Epithelial cell of esophagus (primary cell): ENCODE measurements around the gene PTPRK.

ENCODE experiments used
- DNase-seq: peaks from one replicate; pipeline ENCODE4 v3.0.0; 2010; ENCODE audit warnings: low read depth
- H3K4me3 ChIP-seq: 2 replicates; pipeline ENCODE4 v1.5.1; 2011; ENCODE audit warnings: mild to moderate bottlenecking, low read length, control low read depth
- TF ChIP-seq, protein P1 (sequence below): IDR thresholded peaks from 2 replicates; pipeline ENCODE4 v1.5.1; 2011; ENCODE audit warnings: low read depth, mild to moderate bottlenecking, low read length, control low read depth, inconsistent platforms; ENCODE audit not compliant: insufficient read depth; ENCODE audit errors: missing control alignments

The PTPRK gene

DNA sequence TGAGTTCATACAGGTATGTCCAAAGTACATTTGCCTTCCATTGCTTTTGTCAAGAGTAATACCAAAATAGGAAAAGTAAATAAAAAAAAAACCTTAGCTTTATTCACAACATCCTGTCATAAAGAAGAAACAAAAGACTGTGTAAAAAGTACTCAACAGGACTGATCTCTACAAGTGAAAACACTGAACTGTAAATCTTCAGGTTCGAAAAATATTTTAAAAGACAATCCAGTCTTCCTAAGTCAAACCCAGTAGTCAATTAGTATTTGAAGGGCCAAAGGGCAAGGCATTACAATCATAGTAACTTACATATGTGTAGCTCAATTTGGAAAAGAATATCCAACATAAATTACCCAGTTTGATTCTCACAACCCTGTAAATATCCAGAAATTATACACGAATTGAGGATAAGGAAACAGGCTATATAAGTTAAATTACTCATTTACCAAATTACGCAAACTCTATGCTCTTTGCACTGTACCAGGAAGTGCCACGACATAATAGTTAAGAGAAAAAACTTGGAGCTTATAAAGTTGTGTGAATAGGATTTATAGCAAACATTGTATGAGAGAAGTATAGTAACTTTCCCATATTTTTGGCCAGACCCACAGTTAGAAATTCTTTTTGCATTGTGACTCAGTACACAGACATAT is 21.2 kb downstream of the PTPRK start:
- TF ChIP-seq, protein P1, sequence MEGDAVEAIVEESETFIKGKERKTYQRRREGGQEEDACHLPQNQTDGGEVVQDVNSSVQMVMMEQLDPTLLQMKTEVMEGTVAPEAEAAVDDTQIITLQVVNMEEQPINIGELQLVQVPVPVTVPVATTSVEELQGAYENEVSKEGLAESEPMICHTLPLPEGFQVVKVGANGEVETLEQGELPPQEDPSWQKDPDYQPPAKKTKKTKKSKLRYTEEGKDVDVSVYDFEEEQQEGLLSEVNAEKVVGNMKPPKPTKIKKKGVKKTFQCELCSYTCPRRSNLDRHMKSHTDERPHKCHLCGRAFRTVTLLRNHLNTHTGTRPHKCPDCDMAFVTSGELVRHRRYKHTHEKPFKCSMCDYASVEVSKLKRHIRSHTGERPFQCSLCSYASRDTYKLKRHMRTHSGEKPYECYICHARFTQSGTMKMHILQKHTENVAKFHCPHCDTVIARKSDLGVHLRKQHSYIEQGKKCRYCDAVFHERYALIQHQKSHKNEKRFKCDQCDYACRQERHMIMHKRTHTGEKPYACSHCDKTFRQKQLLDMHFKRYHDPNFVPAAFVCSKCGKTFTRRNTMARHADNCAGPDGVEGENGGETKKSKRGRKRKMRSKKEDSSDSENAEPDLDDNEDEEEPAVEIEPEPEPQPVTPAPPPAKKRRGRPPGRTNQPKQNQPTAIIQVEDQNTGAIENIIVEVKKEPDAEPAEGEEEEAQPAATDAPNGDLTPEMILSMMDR, result no peak
- peak; percentile 71 for DNase-seq
- no peak overlapping the region for H3K4me3 ChIP-seq

DNA sequence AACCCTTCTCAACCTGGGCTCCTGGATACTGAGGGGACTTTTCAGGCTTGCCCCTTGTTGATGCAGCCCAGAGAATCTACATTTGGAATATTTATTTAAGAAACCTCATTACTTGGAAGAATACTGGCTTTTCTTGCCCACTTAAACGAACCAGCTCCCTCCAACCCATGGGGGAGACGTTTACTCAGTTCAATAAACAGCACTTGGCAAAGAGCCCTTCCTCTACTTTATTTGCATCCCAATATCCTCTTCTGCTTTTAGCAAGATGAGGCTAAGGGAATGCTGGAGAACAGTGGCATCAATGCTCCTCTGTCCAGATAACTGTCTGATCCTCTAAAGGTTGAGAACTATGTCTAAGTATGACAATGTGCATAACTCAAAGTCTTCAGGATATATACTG is 22.2 kb downstream of the PTPRK start:
- no peak for DNase-seq
- TF ChIP-seq, protein P1, result no peak
- no peak overlapping the region for H3K4me3 ChIP-seq

DNA sequence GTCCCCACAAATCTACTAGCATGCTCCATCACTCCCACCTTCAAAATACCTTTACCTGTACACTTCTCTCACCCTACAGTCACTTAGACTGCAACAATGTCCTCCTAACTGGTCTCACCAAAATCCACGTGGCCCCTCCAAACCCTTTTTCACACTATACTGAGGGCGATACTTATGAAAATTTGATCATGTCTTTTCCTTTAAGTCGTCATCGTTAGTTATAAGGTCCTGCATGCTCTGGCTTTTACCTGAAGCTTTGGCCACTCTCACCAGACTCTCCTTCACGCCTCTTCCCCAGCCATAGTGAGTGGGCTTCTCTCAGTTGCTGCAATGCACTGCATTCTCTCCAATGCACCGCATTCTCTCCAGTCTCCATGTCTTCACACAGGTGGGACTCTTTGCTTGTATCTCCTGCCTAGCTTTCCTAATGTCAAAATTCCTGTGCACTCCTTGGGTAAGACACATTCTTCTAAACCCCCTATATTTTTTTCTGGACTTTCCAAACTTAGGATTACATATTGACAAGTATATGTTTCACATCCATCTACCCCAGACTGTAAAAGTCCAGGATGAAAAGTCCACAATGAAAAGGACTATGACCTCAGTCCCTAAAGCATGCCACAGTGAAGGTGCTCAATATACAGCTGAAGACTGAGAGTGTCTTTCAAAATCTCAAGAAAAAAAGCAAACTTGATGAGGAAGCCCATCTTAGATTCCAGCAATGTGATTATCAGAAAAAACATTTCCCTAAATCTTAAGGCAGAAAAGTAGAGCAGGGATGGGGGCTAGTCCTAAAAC is 24.7 kb downstream of the PTPRK start:
- TF ChIP-seq, protein P1, result no peak
- no peak for DNase-seq
- no peak overlapping the region for H3K4me3 ChIP-seq

DNA sequence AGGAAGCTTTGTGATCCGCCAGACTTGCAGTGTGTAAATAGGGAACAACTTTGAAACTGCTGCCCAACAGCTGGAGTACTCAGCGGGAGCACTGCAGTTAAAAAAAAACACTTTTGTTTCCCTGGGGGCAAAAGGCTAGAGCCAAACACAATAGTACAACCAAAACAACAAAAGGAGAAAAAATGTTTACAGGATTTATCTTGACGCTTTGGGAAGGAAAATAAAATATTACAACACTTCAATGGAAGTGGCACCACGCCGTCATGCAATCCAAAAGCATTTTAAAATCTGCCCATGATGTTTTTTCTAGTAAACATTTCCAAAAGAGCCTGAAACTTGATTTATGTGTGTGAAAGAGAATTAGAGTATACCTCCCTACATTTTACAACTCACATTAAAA is 26.0 kb downstream of the PTPRK start:
- TF ChIP-seq, protein P1, result no peak
- no peak overlapping the region for H3K4me3 ChIP-seq
- no peak for DNase-seq

DNA sequence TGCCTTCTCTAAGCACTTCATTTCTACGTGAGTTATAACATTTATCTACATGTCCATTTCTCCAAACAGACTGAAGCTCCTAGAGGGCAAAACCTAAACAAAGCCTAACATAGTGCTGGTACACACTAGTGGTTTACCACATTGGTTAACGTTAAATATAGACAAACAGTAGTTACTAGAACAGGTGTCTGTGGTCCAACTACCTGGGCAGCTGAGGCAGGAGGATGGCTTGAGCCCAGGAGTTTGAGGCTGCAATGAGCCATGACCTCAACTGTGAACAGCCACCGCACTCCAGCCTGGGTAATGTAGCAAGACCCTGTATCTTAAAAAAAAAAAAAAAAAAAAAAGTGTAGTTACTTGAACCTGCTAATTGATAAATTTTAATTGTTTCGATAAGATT is 26.5 kb downstream of the PTPRK start:
- TF ChIP-seq, protein P1, result no peak
- DNase-seq, result no peak
- H3K4me3 ChIP-seq, result no peak overlapping the region

DNA sequence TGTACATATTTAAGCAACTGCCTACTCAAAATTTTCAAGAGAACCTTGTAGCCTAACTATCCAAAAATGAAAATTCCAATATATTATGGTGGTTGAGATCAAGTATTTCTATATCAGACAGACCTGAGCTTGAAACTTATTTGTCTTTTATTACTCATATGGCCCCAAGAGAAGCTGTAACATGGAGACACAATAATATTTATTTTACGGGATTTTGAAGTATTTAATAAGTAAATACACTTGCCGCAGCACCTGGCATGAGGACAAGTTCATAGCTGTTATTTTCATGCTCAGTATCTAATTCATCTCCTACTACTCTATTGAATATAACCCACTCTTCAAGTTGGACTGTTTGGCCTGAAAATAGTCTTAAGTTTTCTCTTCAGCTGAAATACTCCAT is 28.0 kb downstream of the PTPRK start:
- no peak overlapping the region for H3K4me3 ChIP-seq
- peak; percentile 54 for DNase-seq
- TF ChIP-seq, protein P1, result no peak
